GM21447 (cell line): Measurements from ENCODE around the gene TOR1AIP2.

ENCODE experiments used
- ATAC-seq: cut with Tn5 transposase; IDR thresholded peaks from one replicate; pipeline ENCODE4 v1.9.1; 2021; ENCODE audit not compliant: unreplicated experiment

Gene TOR1AIP2

DNA sequence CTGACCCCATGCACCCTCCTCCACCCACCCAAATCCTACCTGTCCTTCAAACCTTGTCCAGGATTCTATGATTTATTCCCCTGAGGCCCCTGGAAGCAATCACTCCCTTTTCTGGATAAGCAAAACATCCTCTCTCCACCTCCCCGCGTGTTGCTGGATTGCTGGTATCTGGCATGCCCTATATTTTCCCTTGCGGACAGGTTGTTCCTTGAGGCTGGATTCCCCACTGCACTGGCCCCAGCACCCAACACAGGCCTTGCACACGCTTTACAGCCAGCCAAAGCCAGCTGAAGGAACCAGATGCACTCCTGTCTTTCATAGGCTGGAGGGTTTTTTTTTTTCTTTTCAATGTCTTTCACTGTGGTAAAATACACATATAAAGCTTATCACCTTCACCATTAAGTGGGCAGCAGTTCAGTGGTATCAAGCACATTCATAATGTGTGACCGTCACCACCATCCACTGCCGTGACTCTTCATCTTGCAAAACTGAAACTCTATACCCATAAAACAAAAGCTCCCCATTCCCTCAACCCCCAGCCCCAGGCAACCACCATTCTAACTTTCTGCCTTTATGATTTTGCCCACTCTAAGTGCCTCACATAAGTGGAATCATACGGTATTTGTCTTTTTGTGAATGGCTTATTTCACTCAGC lies 50.9 kb downstream of the TOR1AIP2 start:
- ATAC-seq: no peak

DNA sequence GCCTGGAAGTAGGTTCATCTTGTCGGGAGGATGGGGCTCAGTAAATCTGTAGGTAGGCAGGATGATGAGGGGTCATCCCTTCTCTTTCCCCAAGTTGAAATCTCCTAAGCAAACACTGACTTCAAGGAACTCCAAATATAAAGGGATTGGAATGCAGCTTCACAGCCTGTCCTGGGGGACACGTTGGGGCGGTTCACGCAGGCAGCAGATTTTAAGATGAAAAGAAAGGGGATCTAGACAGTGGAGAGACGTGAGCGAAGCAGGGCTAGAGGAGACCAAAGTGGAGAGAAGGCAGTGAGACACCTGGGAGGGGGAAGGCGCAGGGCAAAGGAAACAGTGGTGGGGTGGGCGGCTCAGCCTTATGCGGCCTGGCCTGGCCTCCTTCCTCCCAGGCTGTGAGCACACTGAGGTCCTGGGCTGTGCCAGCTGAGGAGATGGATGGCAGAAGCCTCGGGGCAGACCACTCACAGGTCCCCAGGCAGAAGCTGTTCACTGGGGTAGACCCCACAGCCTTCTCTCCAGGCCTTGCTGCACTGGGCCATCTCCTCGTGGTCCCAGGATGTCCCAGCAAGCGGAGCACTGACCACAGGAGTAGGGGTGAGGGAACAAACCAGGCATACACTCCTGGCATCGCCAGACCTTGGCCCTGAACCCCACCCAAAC lies 51.7 kb downstream of the TOR1AIP2 start:
- no peak for ATAC-seq

DNA sequence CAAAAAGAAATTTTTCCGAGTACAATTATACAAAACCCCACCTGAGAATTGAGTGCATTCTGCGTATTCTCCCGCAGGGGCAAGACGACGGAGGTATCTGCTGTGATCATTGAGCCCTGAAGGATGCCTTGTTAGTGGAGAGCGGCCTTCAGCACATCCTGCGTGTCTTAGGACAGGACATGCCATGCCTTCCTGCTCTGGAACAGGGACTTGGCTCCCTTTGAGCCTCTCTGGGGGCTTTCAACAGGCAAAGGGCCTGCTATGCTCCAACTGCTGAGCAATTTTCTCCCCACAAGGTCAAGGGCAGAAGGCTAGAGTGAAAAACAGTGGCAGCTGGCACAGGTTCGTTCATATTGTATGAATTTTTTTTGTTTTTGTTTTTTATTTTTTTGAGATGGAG lies 52.4 kb downstream of the TOR1AIP2 start:
- no peak for ATAC-seq

DNA sequence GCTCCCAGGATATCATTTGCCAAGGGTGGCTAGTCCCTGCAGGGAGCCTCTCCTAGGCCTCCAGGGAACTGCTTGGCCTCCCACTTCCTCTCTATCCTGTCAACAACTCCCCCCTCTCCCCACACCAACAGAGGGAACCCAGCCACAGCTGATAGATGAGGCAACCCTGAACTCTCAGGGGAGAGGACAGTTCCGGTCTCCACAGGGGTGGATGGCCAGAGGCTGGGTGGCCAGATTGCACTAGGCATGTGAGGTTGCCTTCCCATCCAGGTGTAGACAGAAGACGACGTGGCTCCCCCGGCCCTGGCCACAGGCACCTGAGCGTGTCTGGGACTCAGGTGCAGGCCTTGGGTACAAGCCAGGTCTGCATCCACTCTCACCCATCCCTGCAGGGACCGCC lies 53.3 kb downstream of the TOR1AIP2 start:
- no peak for ATAC-seq

DNA sequence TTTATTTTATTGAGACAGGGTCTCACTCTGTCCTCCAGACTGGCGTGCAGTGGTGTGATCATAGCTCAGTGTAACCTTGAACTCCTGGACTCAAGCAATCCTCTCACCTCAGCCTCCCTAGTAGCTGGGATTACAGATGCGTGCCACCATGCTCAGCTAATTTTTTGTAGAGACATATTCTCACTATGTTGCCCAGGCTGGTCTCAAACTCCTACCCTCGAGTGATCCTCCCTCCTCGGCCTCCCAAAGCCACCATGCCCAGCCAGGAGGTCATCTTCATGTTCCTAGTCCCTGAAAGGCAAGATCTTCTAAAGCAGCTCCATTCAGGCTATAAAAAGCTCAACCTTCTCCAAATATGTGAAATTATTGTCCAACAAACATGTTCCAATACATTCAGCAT lies 53.9 kb downstream of the TOR1AIP2 start:
- ATAC-seq: no peak

DNA sequence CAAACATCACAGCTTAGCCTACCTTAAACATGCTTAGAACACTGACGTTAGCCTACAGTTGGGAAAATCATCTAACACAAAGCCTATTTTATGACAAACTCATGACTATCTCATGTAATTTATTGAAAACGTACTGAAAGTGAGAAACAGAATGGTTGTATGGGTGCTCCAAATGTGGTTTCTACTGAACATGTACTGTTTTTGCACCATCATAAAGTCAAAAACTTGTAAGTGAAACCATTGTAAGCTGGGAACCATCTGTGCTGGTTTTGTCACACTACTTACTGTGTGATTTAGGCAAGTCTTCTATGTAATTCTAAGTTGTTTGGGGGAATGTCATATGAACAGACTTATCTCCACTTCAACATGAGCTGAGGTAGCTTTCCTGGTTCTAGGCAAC lies 55.5 kb downstream of the TOR1AIP2 start:
- ATAC-seq: no peak

DNA sequence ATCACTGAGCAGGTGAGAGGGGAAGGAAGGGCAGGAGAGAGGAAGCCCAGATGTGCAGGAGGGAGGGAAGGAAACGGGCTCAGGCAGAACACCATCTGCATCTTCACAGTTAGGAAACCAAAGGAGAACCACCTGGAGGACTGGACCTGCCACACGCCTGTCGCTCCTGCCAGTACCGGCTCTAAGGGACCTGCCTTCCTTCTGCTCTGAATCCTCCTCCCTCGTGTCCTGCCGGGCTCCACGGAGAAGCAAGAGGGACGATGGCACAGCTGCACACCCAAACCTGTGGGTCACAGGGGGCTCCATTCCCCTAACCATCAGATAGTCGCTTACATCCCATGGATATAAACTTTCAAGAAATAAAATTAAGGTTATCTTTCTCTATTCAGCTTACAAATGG lies 56.1 kb downstream of the TOR1AIP2 start:
- ATAC-seq: no peak

DNA sequence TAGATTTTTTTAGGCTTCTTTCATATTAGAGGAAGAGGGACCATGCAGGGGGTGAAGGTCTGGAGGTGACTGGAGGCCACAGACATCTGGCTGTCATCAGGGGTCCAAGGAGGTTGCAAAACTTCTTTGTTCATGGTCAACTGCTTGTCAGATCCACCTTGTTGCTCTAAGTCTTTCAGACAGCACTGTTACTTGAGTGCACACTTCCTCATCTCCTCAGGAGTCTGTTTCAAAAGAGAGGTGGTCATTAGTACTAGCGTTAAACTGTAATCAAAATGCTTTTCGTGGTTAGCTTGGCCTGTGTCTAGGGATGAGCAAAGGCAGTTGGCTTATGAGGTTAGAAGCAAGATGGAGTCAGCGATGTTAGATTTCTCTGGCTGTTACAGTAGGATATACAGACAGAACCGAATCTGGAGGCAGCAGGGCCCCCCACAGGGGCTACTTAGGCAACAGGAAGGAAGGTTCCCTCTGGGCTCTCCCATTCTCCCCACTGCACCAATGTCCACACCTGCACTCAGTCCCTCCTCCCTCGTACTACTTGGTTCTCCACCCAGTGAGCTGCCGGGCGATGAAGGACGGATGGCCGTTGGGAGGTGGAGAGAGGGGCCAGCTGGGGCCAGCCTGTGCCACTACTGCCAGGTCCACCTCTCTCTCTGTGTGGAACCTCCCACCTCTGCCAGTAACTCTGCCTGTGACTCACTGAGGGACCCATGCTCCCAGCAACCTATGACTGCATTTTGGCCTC lies 57.2 kb downstream of the TOR1AIP2 start:
- no peak for ATAC-seq

DNA sequence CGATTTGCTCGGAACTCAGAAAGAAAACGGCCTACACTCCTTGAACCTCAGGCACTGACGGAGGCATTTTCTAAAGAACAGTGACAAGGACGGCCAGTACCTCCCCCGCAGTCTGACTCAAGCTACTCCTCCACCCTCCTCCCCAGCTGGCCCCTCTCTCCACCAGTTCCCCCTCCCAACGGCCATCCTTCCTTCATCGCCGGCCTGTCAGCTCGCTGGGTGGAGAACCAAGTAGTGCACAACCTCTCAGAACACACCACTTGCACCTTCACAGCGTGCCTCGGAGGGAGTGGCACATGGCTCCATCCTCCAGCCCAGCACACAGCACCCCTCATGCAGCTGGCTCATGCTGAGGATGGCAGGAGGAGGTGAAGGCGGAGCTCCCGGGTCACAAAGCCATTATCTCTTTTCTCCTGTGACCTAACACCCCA lies 58.8 kb downstream of the TOR1AIP2 start:
- ATAC-seq: no peak

DNA sequence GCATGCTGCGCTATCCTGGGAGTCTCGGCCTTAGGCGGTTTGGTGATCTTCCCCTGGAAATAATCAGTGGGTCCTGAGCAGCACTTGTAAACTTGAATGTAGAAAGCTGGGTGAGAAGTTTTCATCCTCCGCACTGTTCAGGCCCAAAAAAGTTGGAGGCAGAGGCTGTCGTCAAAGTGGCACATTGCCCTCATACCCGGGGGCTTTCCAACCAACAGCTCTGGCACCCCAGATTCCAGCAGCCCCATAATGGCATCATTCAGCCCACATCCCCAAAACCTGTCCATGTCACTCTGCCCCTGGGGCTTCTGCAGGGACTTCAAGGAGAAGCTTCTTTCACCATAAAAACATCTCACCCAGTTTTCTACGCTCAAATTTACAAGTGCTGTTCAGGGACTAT lies 59.3 kb downstream of the TOR1AIP2 start:
- no peak for ATAC-seq

DNA sequence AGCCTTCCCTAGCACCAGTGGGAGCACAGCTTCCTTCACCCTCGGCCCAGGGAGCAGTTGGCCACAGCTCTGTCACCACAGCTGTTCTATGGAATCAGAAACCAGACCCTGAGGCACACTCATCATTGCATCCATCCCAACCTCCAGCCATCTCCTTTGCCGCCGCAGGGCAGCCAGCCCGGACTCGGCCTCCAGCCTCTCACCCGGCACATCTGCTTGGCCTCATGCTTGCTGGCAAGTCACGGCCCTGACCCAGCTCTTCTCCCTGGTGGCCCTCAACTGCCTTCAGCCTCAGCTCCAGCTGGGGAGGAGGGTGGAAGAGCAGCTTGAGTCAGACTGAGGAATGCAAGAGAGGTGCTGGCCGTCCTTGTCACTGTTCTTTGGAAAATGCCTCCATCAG lies 59.8 kb downstream of the TOR1AIP2 start:
- ATAC-seq: no peak

DNA sequence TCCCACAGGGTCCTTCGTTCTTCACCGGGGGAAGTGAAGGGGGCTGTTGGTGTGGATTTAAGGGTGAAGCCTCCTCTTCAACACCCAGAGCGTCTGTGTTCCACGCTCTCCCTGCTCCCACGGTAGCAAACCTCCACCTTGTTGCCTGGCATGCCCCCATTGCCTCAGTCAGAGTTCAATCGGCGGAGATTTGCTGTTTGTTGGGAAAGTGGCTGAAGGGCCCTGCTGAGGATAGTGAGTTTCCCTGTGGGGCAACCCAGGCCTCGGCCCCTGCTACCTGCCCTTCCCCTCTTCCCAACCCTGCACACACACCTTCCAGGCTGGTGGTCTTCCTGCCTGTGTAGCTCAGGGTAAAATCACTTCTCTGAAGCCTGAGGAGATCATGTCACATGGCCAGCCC lies 60.5 kb downstream of the TOR1AIP2 start:
- no peak for ATAC-seq

DNA sequence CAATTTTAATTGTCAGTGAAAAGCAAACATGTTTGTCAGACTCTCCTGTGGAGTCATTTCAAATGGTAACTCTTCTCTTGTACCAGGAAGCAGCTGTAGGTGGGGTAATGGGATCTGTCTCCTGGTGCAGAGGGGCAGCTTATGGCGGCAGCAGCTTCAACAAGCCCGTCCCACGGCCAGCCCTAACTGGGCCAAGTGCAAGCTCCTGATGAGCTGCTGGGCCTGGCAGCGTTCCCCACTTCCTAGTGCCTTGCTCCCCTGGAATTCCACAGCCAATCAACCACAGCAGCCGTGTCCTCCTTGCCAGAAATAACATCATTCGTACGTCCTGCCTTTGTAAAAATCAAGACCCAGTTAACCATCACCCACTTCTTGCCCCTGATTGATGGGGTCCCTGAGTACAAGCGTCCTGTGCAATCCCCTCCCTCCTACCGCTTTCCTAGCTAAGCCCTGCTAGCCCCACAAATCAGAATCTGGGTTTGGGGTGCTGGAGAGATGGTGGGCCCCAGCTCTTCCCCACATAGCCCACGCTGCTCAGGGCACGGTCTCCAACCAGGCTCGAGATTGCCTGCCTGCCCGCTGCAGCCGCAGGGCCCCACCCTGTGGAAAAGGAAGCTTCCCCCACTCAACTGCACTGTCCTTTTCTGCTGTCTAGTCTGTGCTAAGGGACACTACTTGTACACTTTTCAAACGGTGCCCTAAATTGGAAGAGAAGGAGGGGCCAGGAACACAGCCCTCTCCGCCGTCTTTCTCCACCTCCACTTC lies 61.2 kb downstream of the TOR1AIP2 start:
- no peak for ATAC-seq

DNA sequence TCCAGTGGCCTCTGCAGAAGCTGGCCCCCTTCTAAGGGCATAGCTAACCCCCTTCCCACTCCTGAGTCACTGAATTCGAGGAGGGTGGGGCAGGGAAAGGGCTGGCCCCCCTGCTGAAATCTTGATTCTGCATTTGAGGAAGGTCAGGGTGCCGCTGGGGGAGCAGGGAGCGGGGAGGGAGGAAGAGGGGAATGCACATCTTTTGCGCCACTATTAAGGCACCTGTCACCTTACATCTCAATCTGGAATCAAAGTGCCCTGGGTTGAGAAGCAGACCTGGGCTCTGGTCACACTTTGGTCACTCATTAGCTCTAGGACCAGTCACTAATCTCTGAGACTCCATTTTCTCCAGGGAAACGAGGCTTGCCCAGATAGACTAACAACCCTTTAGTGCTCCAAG lies 62.0 kb downstream of the TOR1AIP2 start:
- no peak for ATAC-seq

DNA sequence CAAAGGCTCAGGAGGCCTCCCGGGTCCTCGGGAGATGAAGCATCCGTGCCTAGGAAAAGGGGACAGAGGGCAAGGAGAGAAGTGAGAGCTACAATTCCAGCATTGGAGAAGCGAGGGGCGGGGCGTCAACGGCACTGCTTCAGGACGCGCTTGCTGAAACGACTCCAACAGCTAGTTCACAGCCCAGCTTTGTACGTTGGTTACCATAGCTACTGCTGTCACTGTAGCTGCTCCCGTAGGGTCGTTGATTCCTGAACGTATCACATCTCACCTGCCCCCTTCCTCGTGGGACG lies 63.1 kb downstream of the TOR1AIP2 start:
- peak; percentile 34 for ATAC-seq

DNA sequence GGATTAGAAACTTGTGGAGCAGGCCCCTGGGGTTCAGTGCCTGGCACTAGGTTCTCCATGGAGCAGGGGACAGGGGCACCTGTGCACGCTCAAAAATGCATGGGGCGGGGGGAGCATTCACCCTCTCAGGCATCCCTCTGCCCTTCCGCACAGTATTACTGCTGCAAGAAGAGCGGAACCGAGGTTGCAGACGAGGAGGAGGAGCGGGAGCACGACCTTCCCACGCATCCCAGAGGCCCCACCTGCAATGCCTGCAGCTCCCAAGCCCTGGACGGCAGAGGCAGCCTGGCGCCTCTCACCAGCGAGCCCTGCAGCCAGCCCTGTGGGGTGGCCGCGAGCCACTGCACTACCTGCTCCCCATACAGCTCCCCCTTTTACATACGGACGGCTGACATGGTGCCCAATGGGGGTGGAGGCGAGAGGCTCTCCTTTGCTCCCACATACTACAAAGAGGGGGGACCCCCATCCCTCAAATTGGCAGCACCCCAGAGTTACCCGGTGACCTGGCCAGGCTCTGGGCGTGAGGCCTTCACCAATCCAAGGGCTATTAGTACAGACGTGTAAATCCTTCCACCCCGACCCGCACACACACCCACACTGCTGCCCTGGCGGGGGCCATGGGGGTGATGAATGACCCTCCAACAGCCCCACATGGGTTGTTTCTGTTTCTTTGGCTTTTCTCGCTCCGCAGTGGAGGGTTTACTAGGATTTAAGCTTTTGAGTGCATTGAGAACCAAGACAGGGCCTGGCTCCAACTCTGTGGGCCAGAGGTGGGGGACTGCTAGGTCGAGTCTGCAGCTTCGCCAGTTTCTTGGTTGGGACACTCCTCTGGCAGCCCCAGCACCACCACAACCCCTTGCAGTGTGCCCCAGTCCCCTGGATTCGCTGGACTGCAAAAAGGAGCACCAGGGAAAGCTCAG lies 63.7 kb downstream of the TOR1AIP2 start:
- no peak for ATAC-seq

DNA sequence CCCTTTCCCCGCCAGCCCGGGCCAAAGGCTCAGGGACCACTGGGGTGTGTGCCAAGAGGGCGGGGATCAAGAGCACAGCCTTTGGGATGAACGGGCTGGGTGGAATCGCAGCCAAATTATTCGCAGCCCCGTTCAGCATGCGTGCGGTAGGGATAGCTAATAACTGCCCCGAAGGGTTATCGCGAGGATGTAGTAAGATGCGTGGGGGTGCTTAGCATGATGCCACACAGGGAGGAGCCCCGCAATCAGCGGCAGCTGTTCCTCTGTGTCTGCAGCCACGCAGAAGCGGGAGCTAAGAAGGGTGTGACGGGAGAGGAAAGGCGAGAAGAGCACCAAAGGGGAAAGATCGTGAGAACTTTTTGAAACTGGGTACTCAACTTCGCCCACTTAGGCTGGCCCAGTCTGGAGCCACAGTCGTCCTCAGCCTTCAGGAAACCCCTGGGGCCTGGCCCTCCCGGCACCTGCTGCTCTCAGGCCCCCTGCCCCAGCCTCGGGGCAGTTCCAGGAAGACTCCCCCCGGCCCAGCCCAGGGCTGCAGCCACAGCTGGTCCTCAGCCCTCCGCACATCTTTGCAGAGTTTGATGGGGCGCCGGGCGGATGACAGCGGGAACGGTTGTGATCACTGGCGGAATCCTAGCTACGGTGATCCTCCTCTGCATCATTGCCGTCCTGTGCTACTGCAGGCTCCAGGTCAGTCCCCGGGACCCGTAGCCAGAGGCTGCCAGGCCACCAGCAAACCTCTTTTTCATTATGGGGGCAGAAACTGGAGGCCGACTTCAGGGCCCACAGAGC lies 64.9 kb downstream of the TOR1AIP2 start:
- ATAC-seq: no peak

DNA sequence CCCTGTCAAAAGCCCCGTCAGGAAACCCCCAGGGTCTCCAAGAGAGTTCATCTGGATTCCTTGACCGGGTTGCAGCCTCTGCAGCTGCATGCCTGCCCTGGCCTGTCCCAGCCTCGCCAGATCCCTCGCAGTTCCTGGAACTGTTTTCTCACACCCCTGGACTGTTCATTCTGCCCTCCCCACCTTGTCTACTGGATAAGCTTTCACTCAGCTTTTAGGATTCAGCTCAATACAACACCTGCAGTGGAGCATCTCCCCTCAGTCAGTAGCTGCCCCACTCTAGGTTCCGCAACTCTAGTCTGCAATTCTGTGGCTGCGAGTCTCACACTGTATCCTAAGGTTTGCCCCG lies 67.3 kb downstream of the TOR1AIP2 start:
- no peak for ATAC-seq

DNA sequence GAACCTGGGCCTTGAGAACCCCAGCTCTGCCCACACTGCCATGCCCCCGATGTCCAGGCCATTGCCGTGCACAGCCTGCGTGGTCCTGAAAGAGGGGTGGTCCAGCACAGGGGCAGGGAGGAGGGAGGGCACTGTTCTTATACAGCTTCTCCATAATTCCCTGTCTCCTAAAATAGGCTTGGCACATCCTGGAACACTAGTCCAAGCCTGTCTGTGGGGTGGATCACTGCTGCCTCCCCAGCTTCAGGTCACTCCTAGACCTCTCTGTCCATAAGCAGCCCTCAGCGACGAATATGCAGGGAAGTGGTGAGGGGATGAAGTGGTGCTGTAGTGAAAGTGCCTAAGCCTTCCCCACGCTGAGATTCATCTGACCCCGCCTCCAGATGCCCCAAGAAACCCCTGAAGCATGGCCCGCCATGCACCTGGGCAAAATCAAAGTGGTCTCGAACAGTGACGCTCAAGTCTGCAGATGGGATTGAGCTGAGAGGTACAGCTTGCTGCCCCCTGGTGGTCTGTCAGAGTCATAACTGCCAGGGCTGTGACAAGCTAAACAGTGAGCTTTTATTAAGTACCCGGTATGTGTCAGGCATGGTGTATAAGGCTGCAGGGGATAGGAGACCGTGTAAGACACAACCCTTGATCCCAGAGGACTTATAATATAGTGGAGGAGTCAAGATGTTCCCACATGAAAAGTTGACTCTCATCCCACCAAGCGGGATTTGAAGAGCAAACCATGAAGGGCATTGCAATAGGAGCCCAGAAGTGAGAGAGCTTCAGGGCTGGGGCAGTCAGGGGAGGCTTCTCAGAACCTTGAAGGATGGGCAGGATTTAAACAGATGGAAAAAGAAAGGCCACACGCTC lies 67.9 kb downstream of the TOR1AIP2 start:
- ATAC-seq: peak; percentile 59
